Testis (tissue), 2 donors: ENCODE data around the gene PRICKLE4.

ENCODE experiments used
- POLR2A ChIP-seq: fragments of 450-650 bp; IDR thresholded peaks from one replicate; pipeline ENCODE4 v1.6.1; 2017; ENCODE audit warnings: antibody characterized with exemption, mild to moderate bottlenecking, moderate library complexity
- TF ChIP-seq, protein P1 (sequence below), 3 experiments: fragments of 450-650 bp in 2 of 3; fragments of 200-600 bp in 1 of 3; sonication (generic) in 1 of 3; IDR thresholded peaks; one replicate each; pipeline ENCODE4 v1.5.1; 2016 to 2019; ENCODE audit warnings: antibody characterized with exemption in 3 of 3, mild to moderate bottlenecking in 2 of 3, moderate library complexity in 1 of 3

DNA sequence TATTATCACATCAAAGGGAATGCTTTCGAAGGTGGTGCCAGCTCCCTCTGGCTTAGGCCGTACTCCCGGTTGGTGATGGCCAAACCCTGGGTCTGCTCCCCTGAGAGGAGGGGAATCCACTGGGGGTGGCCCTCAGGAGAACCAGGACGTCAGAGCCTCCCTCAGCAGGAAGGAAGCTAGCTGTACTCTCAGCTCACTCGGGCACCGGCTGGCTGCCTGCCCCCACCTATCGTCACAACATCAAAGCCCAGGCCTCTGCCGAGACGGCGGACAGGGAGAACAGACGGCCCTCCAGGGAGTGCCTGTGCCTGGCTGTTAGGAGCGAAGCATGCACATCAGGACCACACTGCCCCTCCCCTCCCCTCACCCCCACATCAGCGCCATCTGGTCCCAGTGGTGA, 24.2 kb upstream of the PRICKLE4 start:
- no peak for TF ChIP-seq POLR2A
- TF ChIP-seq, protein P1, sequence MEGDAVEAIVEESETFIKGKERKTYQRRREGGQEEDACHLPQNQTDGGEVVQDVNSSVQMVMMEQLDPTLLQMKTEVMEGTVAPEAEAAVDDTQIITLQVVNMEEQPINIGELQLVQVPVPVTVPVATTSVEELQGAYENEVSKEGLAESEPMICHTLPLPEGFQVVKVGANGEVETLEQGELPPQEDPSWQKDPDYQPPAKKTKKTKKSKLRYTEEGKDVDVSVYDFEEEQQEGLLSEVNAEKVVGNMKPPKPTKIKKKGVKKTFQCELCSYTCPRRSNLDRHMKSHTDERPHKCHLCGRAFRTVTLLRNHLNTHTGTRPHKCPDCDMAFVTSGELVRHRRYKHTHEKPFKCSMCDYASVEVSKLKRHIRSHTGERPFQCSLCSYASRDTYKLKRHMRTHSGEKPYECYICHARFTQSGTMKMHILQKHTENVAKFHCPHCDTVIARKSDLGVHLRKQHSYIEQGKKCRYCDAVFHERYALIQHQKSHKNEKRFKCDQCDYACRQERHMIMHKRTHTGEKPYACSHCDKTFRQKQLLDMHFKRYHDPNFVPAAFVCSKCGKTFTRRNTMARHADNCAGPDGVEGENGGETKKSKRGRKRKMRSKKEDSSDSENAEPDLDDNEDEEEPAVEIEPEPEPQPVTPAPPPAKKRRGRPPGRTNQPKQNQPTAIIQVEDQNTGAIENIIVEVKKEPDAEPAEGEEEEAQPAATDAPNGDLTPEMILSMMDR (IDR thresholded peaks at IDR 0.05) = no peak
